Activated CD4-positive, alpha-beta T cell treated with anti-CD3 and anti-CD28 coated beads, Interleukin-2, amount 10 ng/mL, durations not matched to agents 24 days and 14 days (primary cell): ENCODE measurements around the gene C14orf132. TPM values are rescaled to one million over a fixed set of nuclear protein-coding genes. Genes with fewer than 3 reads are reported as not detected.

Experiments
- DNase-seq: peaks from one replicate; pipeline ENCODE4 v3.0.0; 2022
- H3K27ac Mint-ChIP-seq: one replicate; pipeline ENCODE4 v1.8.0; 2022; ENCODE audit warnings: mild to moderate bottlenecking, mixed read lengths
- H3K27me3 Mint-ChIP-seq: one replicate; pipeline ENCODE4 v1.8.0; 2022; ENCODE audit warnings: mixed read lengths
- H3K36me3 Mint-ChIP-seq: one replicate; pipeline ENCODE4 v1.8.0; 2022; ENCODE audit warnings: low read depth, mild to moderate bottlenecking, mixed read lengths
- H3K4me1 Mint-ChIP-seq: one replicate; pipeline ENCODE4 v1.8.0; 2021; ENCODE audit warnings: mixed read lengths
- H3K4me3 Mint-ChIP-seq: one replicate; pipeline ENCODE4 v1.8.0; 2022; ENCODE audit warnings: mild to moderate bottlenecking, moderate library complexity, mixed read lengths
- H3K9me3 Mint-ChIP-seq: one replicate; pipeline ENCODE4 v1.8.0; 2021; ENCODE audit warnings: mixed read lengths
- intact Hi-C: fragments of 100-400 bp; cut with micrococcal nuclease; formaldehyde crosslinking; loops from one replicate; pipeline ENCODE4 v1.15.1; 2023
- total RNA-seq: library from RNA; stranded (reverse); gene quantifications from 2 replicates; pipeline ENCODE4 v1.2.3, GENCODE V29; 2022

C14orf132 gene
- total RNA-seq, 1 donor from 2014 or later, result 0.47 TPM

DNA sequence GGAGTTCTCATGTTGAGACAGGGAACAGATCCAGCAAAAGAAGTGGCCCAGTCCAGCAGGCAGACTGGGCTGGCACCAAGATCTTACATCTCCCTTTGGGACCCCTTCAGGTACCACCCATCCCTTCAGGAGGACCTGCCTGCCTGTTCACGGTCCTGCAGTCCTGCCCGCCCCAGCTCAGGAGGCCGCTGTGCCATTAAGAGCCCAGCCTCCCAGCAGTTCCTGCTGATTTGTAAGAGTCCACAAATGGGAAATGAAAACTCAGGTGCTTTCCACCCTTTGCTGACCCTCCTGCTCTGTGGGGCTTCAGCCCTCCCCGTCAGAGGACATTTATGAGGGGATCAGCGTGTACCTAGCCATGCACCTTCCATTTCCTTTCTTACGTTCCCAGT lies 39.5 kb downstream of the C14orf132 start:
- Mint-ChIP-seq H3K4me1 (no peaks in the 10 kb centered on the region), H3K27ac (no peak overlapping the region), H3K36me3 (no peaks in the 10 kb centered on the region), H3K27me3 (peaks cover 5% of the 10 kb centered on the region), H3K4me3 (no peak overlapping the region), H3K9me3 (no peaks in the 10 kb centered on the region)
- intact Hi-C loops, result no loop called here
- DNase-seq, result no peak

GRCh38 chr14:96079066-96079465 lies 39.9 kb downstream of the C14orf132 start:
- H3K27ac Mint-ChIP-seq, result no peak overlapping the region
- no peak overlapping the region for H3K4me3 Mint-ChIP-seq
- no peaks in the 10 kb centered on the region for H3K4me1 Mint-ChIP-seq
- H3K9me3 Mint-ChIP-seq, result no peaks in the 10 kb centered on the region
- H3K27me3 Mint-ChIP-seq, result peaks cover 2% of the 10 kb centered on the region
- no peaks in the 10 kb centered on the region for H3K36me3 Mint-ChIP-seq
- intact Hi-C loops, result no loop called here
- no peak for DNase-seq

GRCh38 chr14:96080571-96080970 lies 41.4 kb downstream of the C14orf132 start:
- intact Hi-C loops, result no loop called here
- Mint-ChIP-seq H3K9me3 (no peaks in the 10 kb centered on the region), H3K27ac (no peak overlapping the region), H3K36me3 (no peaks in the 10 kb centered on the region), H3K4me3 (no peak overlapping the region), H3K27me3 (peaks cover 2% of the 10 kb centered on the region), H3K4me1 (no peaks in the 10 kb centered on the region)
- no peak for DNase-seq

DNA sequence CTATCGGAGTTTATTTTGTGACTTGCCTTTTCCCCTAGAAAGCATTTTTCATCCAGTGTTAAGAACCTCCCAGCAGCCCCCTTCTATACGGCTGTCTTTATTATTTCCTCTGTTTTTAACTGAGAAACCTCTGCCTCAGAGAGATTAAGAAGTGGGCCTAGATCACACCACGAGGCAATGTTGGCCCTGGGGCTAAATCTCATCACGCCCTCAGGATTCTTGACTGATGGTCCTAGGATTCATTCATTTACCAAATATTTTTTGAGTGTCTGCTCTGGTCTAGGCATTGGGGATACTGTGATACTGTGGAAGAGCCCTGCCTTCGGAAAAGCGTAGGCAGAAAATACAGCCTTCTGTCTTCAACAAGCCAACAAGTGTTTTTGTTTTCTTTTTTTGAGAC lies 42.1 kb downstream of the C14orf132 start:
- Mint-ChIP-seq H3K9me3 (no peaks in the 10 kb centered on the region), H3K27ac (no peak overlapping the region), H3K4me1 (no peaks in the 10 kb centered on the region), H3K4me3 (no peak overlapping the region), H3K36me3 (no peaks in the 10 kb centered on the region), H3K27me3 (peaks cover 2% of the 10 kb centered on the region)
- intact Hi-C loops, result no loop called here
- DNase-seq, result no peak

GRCh38 chr14:96081767-96082400 lies 42.7 kb downstream of the C14orf132 start:
- intact Hi-C loops, result no loop called here

GRCh38 chr14:96082420-96083300 lies 43.5 kb downstream of the C14orf132 start:
- Mint-ChIP-seq H3K36me3 (no peaks in the 10 kb centered on the region), H3K4me3 (no peak overlapping the region), H3K4me1 (no peaks in the 10 kb centered on the region), H3K27me3 (no peaks in the 10 kb centered on the region), H3K27ac (no peak overlapping the region), H3K9me3 (no peaks in the 10 kb centered on the region)
- DNase-seq, result no peak
- intact Hi-C loops, result no loop called here

More at GRCh38 chr14:96081767-96082400, 42.7 kb downstream of the C14orf132 start:
- no peak for DNase-seq
- no peak overlapping the region for H3K4me3 Mint-ChIP-seq
- H3K4me1 Mint-ChIP-seq, result no peaks in the 10 kb centered on the region
- H3K27me3 Mint-ChIP-seq, result no peaks in the 10 kb centered on the region
- no peaks in the 10 kb centered on the region for H3K36me3 Mint-ChIP-seq
- H3K27ac Mint-ChIP-seq, result no peak overlapping the region
- H3K9me3 Mint-ChIP-seq, result no peaks in the 10 kb centered on the region

DNA sequence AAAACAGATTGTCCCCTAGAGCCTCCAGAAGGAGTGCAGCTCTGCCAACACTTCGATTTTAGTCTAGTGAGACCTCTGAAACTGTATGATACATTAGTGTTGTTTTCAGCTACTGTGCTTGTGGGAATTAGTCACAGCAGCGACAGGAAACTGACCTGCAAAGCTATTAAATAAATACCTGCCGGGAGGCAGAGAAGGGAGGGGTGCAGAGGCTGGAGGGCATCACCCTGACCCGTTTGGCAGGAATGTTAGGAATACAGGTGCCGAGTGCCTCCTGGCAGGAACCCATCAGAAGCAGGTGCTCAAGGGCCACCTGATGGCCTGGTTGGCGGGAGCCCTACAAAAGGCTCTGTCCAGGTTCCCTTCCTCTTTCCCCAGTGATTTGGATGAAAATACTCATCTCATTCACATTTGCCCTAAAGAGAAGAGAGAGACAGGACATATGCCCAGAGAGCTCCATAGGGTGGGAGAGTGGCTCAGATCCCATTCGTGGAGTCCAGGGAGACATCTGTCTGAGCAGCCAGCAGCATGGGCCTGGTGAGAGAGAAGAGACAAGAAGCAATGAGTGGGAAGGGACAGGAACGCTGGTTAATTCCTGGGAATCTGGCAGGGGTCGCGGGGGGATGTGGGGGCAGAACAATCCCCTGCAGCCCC lies 44.6 kb downstream of the C14orf132 start:
- H3K36me3 Mint-ChIP-seq, result no peaks in the 10 kb centered on the region
- H3K27ac Mint-ChIP-seq, result no peak overlapping the region
- H3K4me3 Mint-ChIP-seq, result no peak overlapping the region
- no peaks in the 10 kb centered on the region for H3K27me3 Mint-ChIP-seq
- no peaks in the 10 kb centered on the region for H3K4me1 Mint-ChIP-seq
- no peak for DNase-seq
- intact Hi-C loops, result no loop called here
- no peaks in the 10 kb centered on the region for H3K9me3 Mint-ChIP-seq

- DNase-seq, result no peak
- H3K4me1 Mint-ChIP-seq, result no peaks in the 10 kb centered on the region
- H3K9me3 Mint-ChIP-seq, result no peaks in the 10 kb centered on the region
- H3K27ac Mint-ChIP-seq, result no peak overlapping the region
- intact Hi-C loops, result no loop called here
- H3K4me3 Mint-ChIP-seq, result no peak overlapping the region
- H3K36me3 Mint-ChIP-seq, result no peaks in the 10 kb centered on the region
- H3K27me3 Mint-ChIP-seq, result no peaks in the 10 kb centered on the region
Observed at GRCh38 chr14:96084796-96085195, 45.6 kb downstream of the C14orf132 start.

DNA sequence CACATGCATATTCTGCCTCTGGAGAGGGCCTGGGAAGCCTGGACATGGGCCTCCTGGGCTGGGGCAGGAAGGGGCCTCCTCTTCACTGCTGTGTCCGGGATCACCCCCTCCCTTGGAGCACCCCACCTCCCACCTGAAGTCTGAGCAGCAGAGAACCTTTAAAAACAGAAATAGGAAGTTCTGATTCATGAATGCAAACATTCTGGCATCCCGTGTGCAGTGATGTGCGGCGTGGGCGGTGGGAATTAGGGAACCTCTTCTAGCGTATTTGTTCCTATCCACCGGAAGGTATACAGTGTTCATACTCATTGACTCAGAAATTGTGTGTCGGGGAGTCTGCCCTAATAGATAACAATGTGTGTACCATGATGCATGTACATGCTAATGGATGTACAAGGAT lies 46.2 kb downstream of the C14orf132 start:
- Mint-ChIP-seq H3K4me1 (no peaks in the 10 kb centered on the region), H3K4me3 (no peak overlapping the region), H3K9me3 (no peaks in the 10 kb centered on the region), H3K36me3 (no peaks in the 10 kb centered on the region), H3K27me3 (no peaks in the 10 kb centered on the region), H3K27ac (no peak overlapping the region)
- DNase-seq, result no peak
- intact Hi-C loops, result no loop called here

- intact Hi-C loops, result no loop called here
- Mint-ChIP-seq H3K4me1 (no peaks in the 10 kb centered on the region), H3K4me3 (no peak overlapping the region), H3K27ac (no peak overlapping the region), H3K9me3 (no peaks in the 10 kb centered on the region), H3K27me3 (no peaks in the 10 kb centered on the region), H3K36me3 (no peaks in the 10 kb centered on the region)
- DNase-seq, result no peak
Observed at GRCh38 chr14:96086032-96086431, 46.9 kb downstream of the C14orf132 start.

DNA sequence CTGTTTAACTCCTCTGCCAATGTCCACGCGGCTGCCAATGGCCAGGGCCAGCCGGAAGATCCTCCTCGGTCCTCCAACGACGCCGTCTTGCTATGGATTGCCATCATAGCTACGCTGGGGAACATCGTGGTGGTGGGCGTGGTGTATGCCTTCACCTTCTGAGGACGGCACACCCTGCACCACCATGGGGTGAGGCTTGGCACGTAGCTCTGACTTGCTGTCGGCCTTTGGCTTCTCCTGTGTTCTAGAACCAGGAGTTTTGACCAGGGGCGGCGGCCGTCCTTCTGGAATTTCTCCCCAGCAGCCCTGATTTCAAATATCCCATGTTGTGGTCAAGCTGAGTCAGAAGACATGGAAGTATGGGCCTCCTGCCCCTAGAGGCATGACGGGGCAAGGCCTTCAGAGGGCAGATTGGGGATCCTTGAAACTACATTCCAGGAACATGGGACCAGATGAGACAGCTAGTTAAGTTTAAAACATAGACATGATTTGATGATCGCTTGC lies 47.5 kb downstream of the C14orf132 start:
- H3K9me3 Mint-ChIP-seq, result no peaks in the 10 kb centered on the region
- H3K36me3 Mint-ChIP-seq, result no peaks in the 10 kb centered on the region
- H3K4me1 Mint-ChIP-seq, result no peaks in the 10 kb centered on the region
- no peak for DNase-seq
- H3K27me3 Mint-ChIP-seq, result no peaks in the 10 kb centered on the region
- H3K27ac Mint-ChIP-seq, result no peak overlapping the region
- intact Hi-C loops, result no loop called here
- no peak overlapping the region for H3K4me3 Mint-ChIP-seq

DNA sequence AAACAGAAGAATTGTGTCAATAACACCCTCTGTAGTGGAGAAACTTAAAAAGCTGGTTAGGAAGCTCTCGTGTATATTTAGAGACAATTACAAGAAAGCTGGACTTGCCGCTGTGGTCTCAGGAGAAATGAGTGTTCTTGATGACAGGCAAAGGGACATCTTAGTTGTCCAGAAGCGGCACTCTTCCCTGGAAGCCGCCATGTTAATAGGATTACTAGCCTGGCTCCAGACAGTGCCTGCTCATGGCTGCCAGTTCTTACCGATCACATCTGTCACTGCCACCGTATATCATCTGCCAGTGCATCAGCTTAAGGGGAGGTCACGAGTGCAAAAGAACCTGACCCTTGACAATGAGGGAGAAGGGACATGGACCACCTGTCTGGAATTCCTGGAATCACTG lies 48.9 kb downstream of the C14orf132 start:
- Mint-ChIP-seq H3K36me3 (no peaks in the 10 kb centered on the region), H3K27ac (no peak overlapping the region), H3K9me3 (no peaks in the 10 kb centered on the region), H3K4me1 (no peaks in the 10 kb centered on the region), H3K4me3 (no peak overlapping the region), H3K27me3 (no peaks in the 10 kb centered on the region)
- intact Hi-C loops, result no loop called here
- no peak for DNase-seq

DNA sequence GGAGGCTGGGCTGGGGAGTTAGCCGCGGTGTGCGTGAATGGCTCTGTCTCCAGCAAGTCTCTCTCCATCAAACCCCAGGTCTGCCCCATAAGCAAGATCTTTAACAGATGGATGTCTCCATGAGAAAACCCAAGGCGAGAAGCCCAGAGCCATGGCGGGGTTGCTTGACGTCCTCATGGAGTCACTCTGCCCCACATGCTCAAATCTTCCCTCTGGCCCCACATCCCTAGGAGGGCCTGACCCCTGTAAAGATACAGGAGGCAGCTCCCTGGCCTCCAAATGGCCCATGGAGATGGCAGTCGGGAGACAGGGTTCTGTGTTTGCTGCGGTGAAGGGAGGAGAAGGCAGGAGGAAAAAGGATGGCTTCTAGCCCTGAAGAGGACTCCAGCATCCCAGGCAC lies 49.3 kb downstream of the C14orf132 start:
- intact Hi-C loops, result no loop called here
- no peak overlapping the region for H3K4me3 Mint-ChIP-seq
- DNase-seq, result no peak
- H3K9me3 Mint-ChIP-seq, result no peaks in the 10 kb centered on the region
- H3K27ac Mint-ChIP-seq, result no peak overlapping the region
- no peaks in the 10 kb centered on the region for H3K36me3 Mint-ChIP-seq
- no peaks in the 10 kb centered on the region for H3K27me3 Mint-ChIP-seq
- no peaks in the 10 kb centered on the region for H3K4me1 Mint-ChIP-seq

- H3K9me3 Mint-ChIP-seq, result no peaks in the 10 kb centered on the region
- no peaks in the 10 kb centered on the region for H3K36me3 Mint-ChIP-seq
- intact Hi-C loops, result no loop called here
- no peak overlapping the region for H3K27ac Mint-ChIP-seq
- no peak overlapping the region for H3K4me3 Mint-ChIP-seq
- no peaks in the 10 kb centered on the region for H3K4me1 Mint-ChIP-seq
- H3K27me3 Mint-ChIP-seq, result no peaks in the 10 kb centered on the region
- DNase-seq, result no peak
Observed at GRCh38 chr14:96088911-96089310, 49.7 kb downstream of the C14orf132 start.
